SK-N-SH (cell line): ENCODE results near the gene EFNB1.

Experiments
- CHD2 ChIP-seq: fragments of 150-350 bp; IDR thresholded peaks from 2 replicates; pipeline ENCODE4 v1.6.1; 2018; ENCODE audit warnings: low read length; ENCODE audit not compliant: partially characterized antibody
- FOXJ3 ChIP-seq: sonication (generic); formaldehyde crosslinking; IDR thresholded peaks from 2 replicates; pipeline ENCODE4 v1.5.1; 2020; ENCODE audit warnings: mild to moderate bottlenecking, missing genetic modification reagents
- MXI1 ChIP-seq: IDR thresholded peaks from 2 replicates; pipeline ENCODE4 v1.6.1; 2012; ENCODE audit warnings: mild to moderate bottlenecking, low read depth, low read length, improper control_type of control experiment
- POLR2AphosphoS5 ChIP-seq: IDR thresholded peaks from 2 replicates; pipeline ENCODE4 v1.6.1; 2012; ENCODE audit warnings: low read depth, low read length
- SIN3A ChIP-seq: IDR thresholded peaks from 2 replicates; pipeline ENCODE4 v1.6.1; 2012; ENCODE audit warnings: low read depth, mild to moderate bottlenecking, low read length, moderate library complexity, borderline replicate concordance
- TAF1 ChIP-seq: IDR thresholded peaks from 2 replicates; pipeline ENCODE4 v1.6.1; 2012; ENCODE audit warnings: low read depth, mild to moderate bottlenecking, low read length, moderate library complexity, borderline replicate concordance
- YY1 ChIP-seq: IDR thresholded peaks from 2 replicates; pipeline ENCODE4 v1.4.0; 2012; ENCODE audit warnings: low read depth, mild to moderate bottlenecking
- TF ChIP-seq, protein P1 (sequence below): fragments of 200-600 bp; sonication (generic); IDR thresholded peaks from 2 replicates; pipeline ENCODE4 v1.6.1; 2017; ENCODE audit warnings: antibody characterized with exemption, mild to moderate bottlenecking, moderate library complexity
- TF ChIP-seq, protein P2 (sequence below): fragments of 150-350 bp; IDR thresholded peaks from 2 replicates; pipeline ENCODE4 v1.6.1; 2017; ENCODE audit warnings: antibody characterized with exemption, low read length, low read depth, borderline replicate concordance
- TF ChIP-seq, protein P3 (sequence below): IDR thresholded peaks from 2 replicates; pipeline ENCODE4 v1.6.1; 2012; ENCODE audit warnings: mild to moderate bottlenecking, low read depth, low read length, moderate library complexity

DNA sequence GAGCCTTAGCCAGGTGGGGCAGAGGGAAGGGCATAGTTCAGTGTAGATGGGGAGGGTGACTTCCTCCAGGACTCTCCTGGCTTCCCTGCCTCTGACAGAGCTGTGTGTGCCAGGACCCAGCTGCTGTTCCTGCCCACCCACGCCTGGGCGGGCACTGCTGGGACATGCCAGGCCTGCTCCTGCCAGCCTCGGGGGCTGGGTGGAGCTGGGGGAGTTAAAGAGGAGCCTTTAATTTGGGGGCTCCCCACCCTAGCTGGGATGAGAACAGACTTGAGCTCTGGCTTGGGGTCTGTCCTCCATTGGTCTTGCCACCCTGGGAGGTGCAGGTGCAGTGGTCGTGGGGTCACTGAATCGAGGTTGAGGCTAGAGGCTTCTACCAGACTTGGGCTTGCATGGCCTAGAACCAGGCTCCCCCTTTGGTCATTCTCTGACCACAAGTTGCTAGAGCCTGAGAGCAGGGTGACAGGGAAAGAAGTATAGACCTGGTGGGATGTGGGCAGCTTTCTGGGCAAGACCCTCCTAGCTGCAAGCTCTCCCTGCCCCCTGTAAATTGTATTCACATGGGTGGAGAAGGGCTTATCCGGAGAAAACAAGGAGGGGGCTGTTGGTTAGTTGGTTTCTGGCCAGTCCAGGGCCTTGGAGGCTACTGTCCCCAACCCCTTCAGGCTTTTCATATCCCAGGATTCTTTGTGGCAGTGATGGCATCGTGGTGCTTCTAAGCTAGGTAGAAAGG, 5.7 kb downstream of the EFNB1 start:
- TF ChIP-seq TAF1 (no peak), CHD2 (no peak), MXI1 (no peak), FOXJ3 (CRISPR knock-in tag) (no peak), YY1 (no peak), POLR2AphosphoS5 (no peak), SIN3A (no peak)
- TF ChIP-seq, protein P1, sequence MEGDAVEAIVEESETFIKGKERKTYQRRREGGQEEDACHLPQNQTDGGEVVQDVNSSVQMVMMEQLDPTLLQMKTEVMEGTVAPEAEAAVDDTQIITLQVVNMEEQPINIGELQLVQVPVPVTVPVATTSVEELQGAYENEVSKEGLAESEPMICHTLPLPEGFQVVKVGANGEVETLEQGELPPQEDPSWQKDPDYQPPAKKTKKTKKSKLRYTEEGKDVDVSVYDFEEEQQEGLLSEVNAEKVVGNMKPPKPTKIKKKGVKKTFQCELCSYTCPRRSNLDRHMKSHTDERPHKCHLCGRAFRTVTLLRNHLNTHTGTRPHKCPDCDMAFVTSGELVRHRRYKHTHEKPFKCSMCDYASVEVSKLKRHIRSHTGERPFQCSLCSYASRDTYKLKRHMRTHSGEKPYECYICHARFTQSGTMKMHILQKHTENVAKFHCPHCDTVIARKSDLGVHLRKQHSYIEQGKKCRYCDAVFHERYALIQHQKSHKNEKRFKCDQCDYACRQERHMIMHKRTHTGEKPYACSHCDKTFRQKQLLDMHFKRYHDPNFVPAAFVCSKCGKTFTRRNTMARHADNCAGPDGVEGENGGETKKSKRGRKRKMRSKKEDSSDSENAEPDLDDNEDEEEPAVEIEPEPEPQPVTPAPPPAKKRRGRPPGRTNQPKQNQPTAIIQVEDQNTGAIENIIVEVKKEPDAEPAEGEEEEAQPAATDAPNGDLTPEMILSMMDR, result no peak
- TF ChIP-seq, protein P2, sequence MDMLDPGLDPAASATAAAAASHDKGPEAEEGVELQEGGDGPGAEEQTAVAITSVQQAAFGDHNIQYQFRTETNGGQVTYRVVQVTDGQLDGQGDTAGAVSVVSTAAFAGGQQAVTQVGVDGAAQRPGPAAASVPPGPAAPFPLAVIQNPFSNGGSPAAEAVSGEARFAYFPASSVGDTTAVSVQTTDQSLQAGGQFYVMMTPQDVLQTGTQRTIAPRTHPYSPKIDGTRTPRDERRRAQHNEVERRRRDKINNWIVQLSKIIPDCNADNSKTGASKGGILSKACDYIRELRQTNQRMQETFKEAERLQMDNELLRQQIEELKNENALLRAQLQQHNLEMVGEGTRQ, result no peak
- TF ChIP-seq, protein P3, sequence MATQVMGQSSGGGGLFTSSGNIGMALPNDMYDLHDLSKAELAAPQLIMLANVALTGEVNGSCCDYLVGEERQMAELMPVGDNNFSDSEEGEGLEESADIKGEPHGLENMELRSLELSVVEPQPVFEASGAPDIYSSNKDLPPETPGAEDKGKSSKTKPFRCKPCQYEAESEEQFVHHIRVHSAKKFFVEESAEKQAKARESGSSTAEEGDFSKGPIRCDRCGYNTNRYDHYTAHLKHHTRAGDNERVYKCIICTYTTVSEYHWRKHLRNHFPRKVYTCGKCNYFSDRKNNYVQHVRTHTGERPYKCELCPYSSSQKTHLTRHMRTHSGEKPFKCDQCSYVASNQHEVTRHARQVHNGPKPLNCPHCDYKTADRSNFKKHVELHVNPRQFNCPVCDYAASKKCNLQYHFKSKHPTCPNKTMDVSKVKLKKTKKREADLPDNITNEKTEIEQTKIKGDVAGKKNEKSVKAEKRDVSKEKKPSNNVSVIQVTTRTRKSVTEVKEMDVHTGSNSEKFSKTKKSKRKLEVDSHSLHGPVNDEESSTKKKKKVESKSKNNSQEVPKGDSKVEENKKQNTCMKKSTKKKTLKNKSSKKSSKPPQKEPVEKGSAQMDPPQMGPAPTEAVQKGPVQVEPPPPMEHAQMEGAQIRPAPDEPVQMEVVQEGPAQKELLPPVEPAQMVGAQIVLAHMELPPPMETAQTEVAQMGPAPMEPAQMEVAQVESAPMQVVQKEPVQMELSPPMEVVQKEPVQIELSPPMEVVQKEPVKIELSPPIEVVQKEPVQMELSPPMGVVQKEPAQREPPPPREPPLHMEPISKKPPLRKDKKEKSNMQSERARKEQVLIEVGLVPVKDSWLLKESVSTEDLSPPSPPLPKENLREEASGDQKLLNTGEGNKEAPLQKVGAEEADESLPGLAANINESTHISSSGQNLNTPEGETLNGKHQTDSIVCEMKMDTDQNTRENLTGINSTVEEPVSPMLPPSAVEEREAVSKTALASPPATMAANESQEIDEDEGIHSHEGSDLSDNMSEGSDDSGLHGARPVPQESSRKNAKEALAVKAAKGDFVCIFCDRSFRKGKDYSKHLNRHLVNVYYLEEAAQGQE, result no peak
